ENCODE results near the gene PHLPP1.

Gene PHLPP1

GRCh38 chr18:62935994-62936393, 220.7 kb downstream of the PHLPP1 start:
- Mint-ChIP-seq H3K9me3 (peaks cover 32% of the 10 kb centered on the region), H3K27ac (peak overlapping the region; percentile 26), H3K4me1 (peaks cover 9% of the 10 kb centered on the region), H3K4me3 (no peak overlapping the region), H3K27me3 (ENCODE audit: low read depth, poor library complexity) (peaks cover under 1% of the 10 kb centered on the region), H3K36me3 (ENCODE audit: low read depth) (peaks cover 46% of the 10 kb centered on the region)
- no peak for TF ChIP-seq CTCF (IDR thresholded peaks at IDR 0.05)
- DNase-seq = no peak

- H3K9me3 Mint-ChIP-seq = peaks cover 21% of the 10 kb centered on the region
- DNase-seq = no peak
- no peak overlapping the region for H3K4me3 Mint-ChIP-seq
- peaks cover 2% of the 10 kb centered on the region for H3K27me3 Mint-ChIP-seq (ENCODE audit: low read depth, poor library complexity)
- H3K36me3 Mint-ChIP-seq (ENCODE audit: low read depth) = peaks cover 42% of the 10 kb centered on the region
- H3K27ac Mint-ChIP-seq = no peak overlapping the region
- peaks cover 9% of the 10 kb centered on the region for H3K4me1 Mint-ChIP-seq
- TF ChIP-seq CTCF (IDR thresholded peaks at IDR 0.05) = no peak
These were observed 221.7 kb downstream of the PHLPP1 start for GRCh38 chr18:62937065-62937464.

GRCh38 chr18:62938006-62938405, 222.7 kb downstream of the PHLPP1 start:
- H3K4me1 Mint-ChIP-seq = peaks cover 9% of the 10 kb centered on the region
- H3K27me3 Mint-ChIP-seq (ENCODE audit: low read depth, poor library complexity) = peaks cover 3% of the 10 kb centered on the region
- peaks cover 12% of the 10 kb centered on the region for H3K9me3 Mint-ChIP-seq
- no peak overlapping the region for H3K27ac Mint-ChIP-seq
- DNase-seq = no peak
- peaks cover 41% of the 10 kb centered on the region for H3K36me3 Mint-ChIP-seq (ENCODE audit: low read depth)
- no peak for TF ChIP-seq CTCF (IDR thresholded peaks at IDR 0.05)
- H3K4me3 Mint-ChIP-seq = no peak overlapping the region

- Mint-ChIP-seq H3K4me1 (peaks cover 9% of the 10 kb centered on the region), H3K27me3 (ENCODE audit: low read depth, poor library complexity) (peaks cover 3% of the 10 kb centered on the region), H3K9me3 (peaks cover 7% of the 10 kb centered on the region), H3K27ac (no peak overlapping the region), H3K4me3 (no peak overlapping the region), H3K36me3 (ENCODE audit: low read depth) (peaks cover 41% of the 10 kb centered on the region)
- no peak for TF ChIP-seq CTCF (IDR thresholded peaks at IDR 0.05)
- DNase-seq = no peak
These were observed 223.1 kb downstream of the PHLPP1 start for GRCh38 chr18:62938487-62938886.

DNA sequence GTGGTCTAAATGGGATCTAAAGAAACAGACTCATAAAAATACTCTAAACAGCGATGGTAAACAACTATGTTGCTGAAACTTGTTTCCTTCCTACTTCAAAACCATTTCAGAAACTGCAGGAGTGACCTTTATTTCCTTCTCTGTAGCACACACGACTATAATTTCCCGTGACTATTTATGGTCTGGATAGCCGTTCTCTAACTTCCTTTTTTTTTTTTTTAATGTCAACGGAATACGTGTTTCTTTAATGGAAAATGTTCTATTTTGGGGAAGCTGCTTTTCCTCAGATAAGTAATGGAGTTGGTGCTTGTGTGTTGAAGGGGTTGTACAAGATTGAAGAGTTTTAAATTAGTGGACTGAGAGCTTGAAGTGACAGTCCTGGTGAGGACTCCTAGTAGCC, 224.1 kb downstream of the PHLPP1 start:
- DNase-seq = no peak
- Mint-ChIP-seq H3K27ac (peak overlapping the region; percentile 77), H3K4me1 (peaks cover 9% of the 10 kb centered on the region), H3K27me3 (ENCODE audit: low read depth, poor library complexity) (peaks cover 3% of the 10 kb centered on the region), H3K9me3 (no peaks in the 10 kb centered on the region), H3K4me3 (no peak overlapping the region), H3K36me3 (ENCODE audit: low read depth) (peaks cover 34% of the 10 kb centered on the region)
- no peak for TF ChIP-seq CTCF (IDR thresholded peaks at IDR 0.05)

GRCh38 chr18:62939926-62940325, 224.6 kb downstream of the PHLPP1 start:
- no peak for TF ChIP-seq CTCF (IDR thresholded peaks at IDR 0.05)
- DNase-seq = no peak
- Mint-ChIP-seq H3K27me3 (ENCODE audit: low read depth, poor library complexity) (peaks cover 3% of the 10 kb centered on the region), H3K27ac (no peak overlapping the region), H3K36me3 (ENCODE audit: low read depth) (peaks cover 39% of the 10 kb centered on the region), H3K9me3 (no peaks in the 10 kb centered on the region), H3K4me3 (no peak overlapping the region), H3K4me1 (peaks cover 9% of the 10 kb centered on the region)

Data from nephron progenitor cell (in vitro differentiated cells).